Transverse colon (tissue), 4 donors: ENCODE measurements around the gene DCAF6.

Source experiments
- CTCF ChIP-seq, 5 experiments: fragments of 200-600 bp in 3 of 5; fragments of 450-650 bp in 2 of 5; sonication (generic) in 3 of 5; IDR thresholded peaks; 1 replicate in 2 of 5; 2 replicates in 3 of 5; pipeline ENCODE4 v1.5.1; 2016 to 2017; ENCODE audit warnings: antibody characterized with exemption in 5 of 5, inconsistent platforms in 3 of 5, mild to moderate bottlenecking in 2 of 5, moderate library complexity in 1 of 5
- EP300 ChIP-seq: sonication (generic); formaldehyde crosslinking; IDR thresholded peaks from one replicate; pipeline ENCODE4 v1.6.1; 2017; ENCODE audit warnings: antibody characterized with exemption, low read depth
- POLR2A ChIP-seq: fragments of 450-650 bp; IDR thresholded peaks from one replicate; pipeline ENCODE4 v1.6.1; 2016; ENCODE audit warnings: antibody characterized with exemption, mild to moderate bottlenecking, moderate library complexity
- POLR2AphosphoS5 ChIP-seq, 3 donors: sonication (generic); formaldehyde crosslinking; IDR thresholded peaks; one replicate each; pipeline ENCODE4 v1.6.1; 2016; ENCODE audit warnings: antibody characterized with exemption in 3 of 3

- no peak for TF ChIP-seq CTCF (IDR thresholded peaks at IDR 0.05)
- TF ChIP-seq EP300 = no peak
- no peak for TF ChIP-seq POLR2A
- TF ChIP-seq POLR2AphosphoS5 (IDR thresholded peaks at IDR 0.05) = no peak
These were observed 179.9 kb downstream of the DCAF6 start for GRCh38 chr1:168116327-168116799.
